HG02798 (cell line): ENCODE results near the gene FUT1.
"Not testable (repeated sequence)": the region's sequence is repeated elsewhere in the genome, so short reads cannot be mapped to it uniquely, and the experiment has no call there.

Source experiments
- ATAC-seq: cut with Tn5 transposase; IDR thresholded peaks from one replicate; pipeline ENCODE4 v1.9.1; 2021; ENCODE audit warnings: mild to moderate bottlenecking; ENCODE audit not compliant: unreplicated experiment, poor library complexity

Gene FUT1

GRCh38 chr19:48768994-48769713, 16.7 kb upstream of the FUT1 start:
- ATAC-seq: no peak

- ATAC-seq: not testable (repeated sequence)
Measured at GRCh38 chr19:48768171-48768753, 15.8 kb upstream of the FUT1 start.

DNA sequence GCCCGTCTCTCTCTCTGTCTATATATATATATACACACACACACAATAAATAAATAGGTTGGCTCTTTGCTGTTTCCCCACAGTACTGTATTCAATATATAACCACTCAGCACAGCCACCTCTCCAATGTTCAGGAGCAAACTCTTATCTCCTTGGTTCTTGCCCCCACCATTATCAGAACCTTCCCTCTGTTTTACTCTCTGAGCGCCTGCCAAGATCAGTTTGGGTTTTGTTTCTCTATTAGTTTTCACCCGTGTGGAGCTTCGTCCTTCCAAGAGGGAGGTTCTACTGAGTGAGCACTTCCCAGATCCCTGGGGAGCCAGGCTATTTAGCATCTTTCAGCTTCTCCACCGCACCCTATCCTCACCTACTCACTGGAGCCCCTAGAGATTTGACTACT, 13.4 kb upstream of the FUT1 start:
- ATAC-seq: not testable (repeated sequence)

- no peak for ATAC-seq
Measured at GRCh38 chr19:48760504-48761205, 8.2 kb upstream of the FUT1 start.

- no peak for ATAC-seq
Measured at GRCh38 chr19:48757741-48758144, 5.3 kb upstream of the FUT1 start.

- no peak for ATAC-seq
Measured at GRCh38 chr19:48757089-48757675, 4.7 kb upstream of the FUT1 start.

DNA sequence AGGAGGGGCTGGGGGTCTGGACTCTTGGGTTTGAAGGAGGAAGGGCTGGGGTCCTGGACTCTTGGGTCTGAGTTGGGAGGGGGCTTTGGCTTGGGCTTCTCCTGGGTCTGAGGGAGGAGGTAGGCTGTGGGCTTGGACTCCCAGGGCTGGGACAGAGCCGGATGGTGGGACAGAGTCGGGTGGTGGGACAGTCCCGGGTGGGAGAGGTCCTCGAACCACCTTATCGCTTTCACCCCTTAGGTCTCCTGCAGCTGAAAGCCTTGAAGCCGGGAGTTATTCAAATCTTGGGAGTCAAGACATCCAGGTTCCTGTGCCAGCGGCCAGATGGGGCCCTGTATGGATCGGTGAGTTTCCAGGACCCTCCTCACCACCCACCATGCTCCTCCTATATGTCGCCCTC, 4.2 kb upstream of the FUT1 start:
- ATAC-seq: no peak

DNA sequence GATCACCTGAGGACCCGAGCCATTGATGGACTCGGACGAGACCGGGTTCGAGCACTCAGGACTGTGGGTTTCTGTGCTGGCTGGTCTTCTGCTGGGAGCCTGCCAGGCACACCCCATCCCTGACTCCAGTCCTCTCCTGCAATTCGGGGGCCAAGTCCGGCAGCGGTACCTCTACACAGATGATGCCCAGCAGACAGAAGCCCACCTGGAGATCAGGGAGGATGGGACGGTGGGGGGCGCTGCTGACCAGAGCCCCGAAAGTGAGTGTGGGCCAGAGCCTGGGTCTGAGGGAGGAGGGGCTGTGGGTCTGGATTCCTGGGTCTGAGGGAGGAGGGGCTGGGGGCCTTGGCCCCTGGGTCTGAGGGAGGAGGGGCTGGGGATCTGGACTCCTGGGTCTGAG, 3.8 kb upstream of the FUT1 start:
- ATAC-seq: no peak

- no peak for ATAC-seq
Measured at GRCh38 chr19:48755787-48756186, 3.3 kb upstream of the FUT1 start.

DNA sequence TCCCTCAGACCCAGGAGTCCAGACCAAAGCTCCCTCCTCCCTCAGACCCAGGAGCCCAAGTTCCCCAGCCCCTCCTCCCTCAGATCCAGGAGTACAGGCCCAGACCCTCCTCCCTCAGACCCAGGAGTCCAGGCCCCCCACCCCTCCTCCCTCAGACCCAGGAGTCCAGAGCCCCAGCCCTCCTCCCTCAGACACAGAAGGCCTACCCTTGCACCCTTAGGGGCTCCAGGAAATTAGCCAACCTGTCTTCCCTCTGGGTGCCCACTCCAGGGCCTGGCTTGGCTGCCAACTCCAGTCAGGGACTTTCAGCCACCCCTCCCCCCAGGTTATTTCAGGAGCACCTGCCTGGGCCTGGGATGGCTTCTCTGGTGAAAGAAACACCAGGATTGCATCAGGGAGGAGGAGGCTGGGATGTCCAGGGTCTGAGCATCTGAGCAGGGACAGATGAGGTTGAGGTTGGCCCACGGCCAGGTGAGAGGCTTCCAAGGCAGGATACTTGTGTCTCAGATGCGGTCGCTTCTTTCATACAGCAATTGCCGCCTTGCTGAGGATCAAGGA, 2.7 kb upstream of the FUT1 start, which contains the start of gene FGF21:
FGF21 (plus strand) TSS at position 441 of the 558 bp plus-strand sequence. CDS start 713 bp downstream, outside the sequence.
- no peak for ATAC-seq

GRCh38 chr19:48751845-48752495, 471 bp downstream of the FUT1 start:
- ATAC-seq: no peak

GRCh38 chr19:48750771-48751504, 1.5 kb downstream of the FUT1 start:
- no peak for ATAC-seq

- no peak for ATAC-seq
Measured at GRCh38 chr19:48750351-48750750, 2.1 kb downstream of the FUT1 start.

GRCh38 chr19:48749571-48750198, 2.8 kb downstream of the FUT1 start:
- ATAC-seq: no peak

- no peak for ATAC-seq
Measured at GRCh38 chr19:48746738-48747575, 5.5 kb downstream of the FUT1 start, which contains the start of gene IZUMO1. IZUMO1 (minus strand) TSS chr19:48746909; CDS start chr19:48745859, 1,050 bp downstream.

- ATAC-seq: no peak
Measured at GRCh38 chr19:48746110-48746509, 6.3 kb downstream of the FUT1 start.

DNA sequence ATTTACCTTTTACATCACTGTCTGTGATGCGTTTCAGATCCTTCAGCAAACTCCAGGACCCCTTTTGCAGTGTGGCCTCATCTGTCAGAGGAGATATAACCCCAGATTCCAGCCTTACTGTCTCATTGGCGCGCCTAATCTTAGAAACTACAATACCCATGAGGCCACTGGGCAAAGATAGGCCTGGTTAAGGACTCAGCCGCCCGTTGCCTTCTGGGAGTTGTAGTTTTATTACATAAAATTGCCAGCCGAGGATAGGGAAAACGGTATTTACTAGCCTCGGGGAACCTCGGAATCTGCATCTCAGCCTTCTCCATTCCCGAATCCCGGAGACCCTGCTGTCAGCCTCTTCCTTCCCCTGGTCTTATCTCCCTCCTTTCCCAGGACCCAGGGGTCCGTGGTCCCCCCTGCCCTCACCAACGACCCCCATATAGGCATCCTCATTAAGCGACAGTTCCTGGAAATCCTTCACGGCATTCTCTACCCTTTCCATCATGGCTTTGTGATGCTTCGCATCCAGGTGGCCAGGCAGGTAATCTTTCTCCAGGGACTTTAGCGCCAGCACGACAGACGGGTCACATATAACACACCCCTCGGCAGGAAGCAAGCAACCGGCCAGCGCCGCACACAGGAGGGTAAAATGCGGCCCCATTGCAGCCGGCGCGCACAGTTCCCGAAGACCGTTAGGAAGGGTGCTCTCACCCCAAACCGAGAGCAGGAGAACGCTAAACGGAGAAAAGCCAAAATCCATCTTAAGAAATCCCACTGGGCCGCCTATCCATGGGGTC, 7.0 kb downstream of the FUT1 start:
- no peak for ATAC-seq
